Measurements from ENCODE around the gene DUSP22. TPM values are rescaled to one million over a fixed set of nuclear protein-coding genes. Genes with fewer than 3 reads are reported as not detected.

DUSP22 gene
- total RNA-seq, 1 experiment from 2014 or later: 19.2 TPM

DNA sequence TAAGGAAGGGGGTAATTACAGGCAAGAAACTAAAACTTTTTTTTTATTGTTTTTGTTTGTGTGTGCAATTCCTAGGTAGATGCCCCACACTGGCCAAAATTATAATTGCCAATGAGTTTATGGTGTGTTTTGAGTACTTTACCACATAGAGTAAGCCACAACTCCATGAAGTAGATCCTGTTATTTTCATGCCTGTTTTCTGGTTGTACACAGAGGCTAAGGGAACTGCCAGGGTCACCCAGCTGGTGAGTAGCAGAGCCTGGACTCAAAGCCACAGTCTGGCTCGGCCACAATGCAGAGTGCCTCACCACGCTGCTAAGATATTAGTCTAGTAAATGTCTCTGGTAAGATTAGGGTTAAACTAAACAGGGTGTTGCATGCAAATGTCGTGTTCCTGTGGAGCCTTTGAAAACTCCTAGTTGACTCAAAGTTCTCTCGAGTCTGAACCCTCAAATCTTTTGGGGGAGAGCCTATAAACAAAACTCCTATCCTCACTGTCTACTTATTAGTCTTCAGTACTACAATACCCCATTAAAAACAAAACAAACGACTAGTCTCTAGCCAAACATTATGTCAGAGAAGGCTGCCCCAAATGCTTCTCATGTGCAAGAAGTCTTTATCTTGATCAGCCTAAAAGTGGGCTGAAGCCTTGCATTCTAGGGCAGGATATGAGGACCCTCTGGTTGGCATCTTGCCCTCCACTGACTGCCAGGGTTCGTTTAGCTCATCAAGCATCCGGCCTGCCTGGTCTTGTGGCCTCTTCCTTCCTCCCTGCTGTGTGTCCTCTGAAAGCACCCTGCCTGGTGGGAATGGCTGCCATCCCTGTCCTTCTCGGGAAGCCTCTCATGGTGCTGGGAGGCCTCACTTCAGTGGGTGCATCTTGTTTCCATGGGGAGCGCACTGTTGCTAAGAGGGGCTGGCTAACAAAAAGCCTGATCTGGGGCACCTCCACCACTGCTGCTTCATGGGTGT, 4.2 kb downstream of the DUSP22 start:
- BruUV-seq (replicated peaks): no TSS peak
- RAD21 ChIA-PET (ENCODE audit: low non-redundant PET in 1 of 2, low total read pairs in 2 of 2, uncharacterized antibody in 2 of 2, unreplicated experiment in 2 of 2): no interaction called here

DNA sequence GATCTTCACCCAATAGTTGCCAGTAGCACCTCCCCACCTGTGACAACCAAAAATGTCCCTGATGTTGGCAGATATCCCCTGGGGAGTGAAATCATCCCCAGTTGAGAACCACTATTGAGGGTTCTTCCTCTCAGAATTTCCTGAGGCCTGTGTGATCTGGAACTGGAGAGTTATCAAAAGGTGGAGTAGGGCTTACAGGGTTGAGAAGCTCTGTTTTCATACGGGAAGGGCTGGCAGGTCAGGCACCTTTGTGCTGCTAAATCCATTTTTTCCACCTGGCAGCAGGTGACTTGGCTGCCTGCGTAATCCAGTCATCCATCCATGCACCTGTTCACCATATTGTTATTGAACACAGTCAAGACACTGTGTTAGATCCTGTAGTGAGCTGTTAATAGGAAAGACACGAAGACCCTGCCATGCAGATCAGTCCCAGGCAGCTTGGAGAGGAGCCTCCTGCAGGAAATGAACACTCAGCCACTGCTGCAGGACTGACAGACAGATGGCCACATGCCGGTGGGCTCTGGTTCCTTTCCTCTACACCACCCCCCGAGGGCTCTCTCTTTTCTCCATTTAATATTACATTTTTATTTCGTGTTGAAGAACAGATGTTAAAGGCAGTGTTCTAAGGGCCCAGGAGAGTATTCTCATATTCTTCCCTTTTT, 5.4 kb downstream of the DUSP22 start:
- Histone ChIP-seq H3K9me3 (ENCODE audit: control insufficient read depth in 1 of 2, insufficient read depth in 1 of 2, low read depth in 1 of 2, low read length in 2 of 2) (peaks cover 0 to 9% of the 10 kb centered on the region in 2 experiments; a peak in 2 of 4 replicates), H3K4me1 (ENCODE audit: control insufficient read depth in 1 of 2, insufficient read depth in 2 of 2, low read length in 2 of 2) (peaks cover 7 to 9% of the 10 kb centered on the region in 2 experiments; a peak in 2 of 4 replicates), H4K20me1 (ENCODE audit: insufficient read depth) (no peaks in the 10 kb centered on the region), H3K9ac (ENCODE audit: low read length) (no peak overlapping the region), H3K9me2 (ENCODE audit: insufficient read depth) (no peaks in the 10 kb centered on the region), H3K27me3 (ENCODE audit: insufficient read depth, low read length) (no peaks in the 10 kb centered on the region), H3K4me2 (ENCODE audit: low read length) (no peak overlapping the region), H3K36me3 (ENCODE audit: control insufficient read depth in 1 of 2, insufficient read depth in 2 of 2, low read length in 2 of 2) (no peaks in the 10 kb centered on the region), H3K4me3 (replicated peaks in 1 of 2; ENCODE audit: low read depth in 1 of 2, low read length in 2 of 2) (no peak overlapping the region), H3K27ac (ENCODE audit: low read depth, low read length) (no peak overlapping the region), H3K79me2 (ENCODE audit: insufficient read depth, low read length) (no peaks in the 10 kb centered on the region), H2AFZ (ENCODE audit: low read depth, low read length, poor library complexity, severe bottlenecking) (no peak overlapping the region)
- DNase-seq (ENCODE audit: low read depth, low spot score) (no peak), ATAC-seq (no peak)
- ChIA-PET RAD21 (ENCODE audit: low non-redundant PET in 1 of 2, low total read pairs in 2 of 2, uncharacterized antibody in 2 of 2, unreplicated experiment in 2 of 2) (no interaction called here), POLR2A (no interaction called here), CTCF (no interaction called here)
- TF ChIP-seq POLR2AphosphoS5 (IDR thresholded peaks at IDR 0.05; ENCODE audit: low read depth, low read length) (no peak), ZFX (IDR thresholded peaks at IDR 0.05) (no peak), SRF (IDR thresholded peaks at IDR 0.05; ENCODE audit: low read depth) (no peak)
- TF ChIP-seq, protein P1, sequence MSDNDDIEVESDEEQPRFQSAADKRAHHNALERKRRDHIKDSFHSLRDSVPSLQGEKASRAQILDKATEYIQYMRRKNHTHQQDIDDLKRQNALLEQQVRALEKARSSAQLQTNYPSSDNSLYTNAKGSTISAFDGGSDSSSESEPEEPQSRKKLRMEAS (IDR thresholded peaks at IDR 0.05): no peak
- TF ChIP-seq, protein P2, sequence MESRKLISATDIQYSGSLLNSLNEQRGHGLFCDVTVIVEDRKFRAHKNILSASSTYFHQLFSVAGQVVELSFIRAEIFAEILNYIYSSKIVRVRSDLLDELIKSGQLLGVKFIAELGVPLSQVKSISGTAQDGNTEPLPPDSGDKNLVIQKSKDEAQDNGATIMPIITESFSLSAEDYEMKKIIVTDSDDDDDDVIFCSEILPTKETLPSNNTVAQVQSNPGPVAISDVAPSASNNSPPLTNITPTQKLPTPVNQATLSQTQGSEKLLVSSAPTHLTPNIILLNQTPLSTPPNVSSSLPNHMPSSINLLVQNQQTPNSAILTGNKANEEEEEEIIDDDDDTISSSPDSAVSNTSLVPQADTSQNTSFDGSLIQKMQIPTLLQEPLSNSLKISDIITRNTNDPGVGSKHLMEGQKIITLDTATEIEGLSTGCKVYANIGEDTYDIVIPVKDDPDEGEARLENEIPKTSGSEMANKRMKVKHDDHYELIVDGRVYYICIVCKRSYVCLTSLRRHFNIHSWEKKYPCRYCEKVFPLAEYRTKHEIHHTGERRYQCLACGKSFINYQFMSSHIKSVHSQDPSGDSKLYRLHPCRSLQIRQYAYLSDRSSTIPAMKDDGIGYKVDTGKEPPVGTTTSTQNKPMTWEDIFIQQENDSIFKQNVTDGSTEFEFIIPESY (IDR thresholded peaks at IDR 0.05; ENCODE audit: extremely low read depth, insufficient replicate concordance, low read length): no peak
- intact Hi-C loops (cut with micrococcal nuclease): no loop called here
- BruUV-seq (replicated peaks): no TSS peak

More for the DNA sequence above, 4.2 kb downstream of the DUSP22 start:
- H3K4me1 ChIP-seq (ENCODE audit: control insufficient read depth in 1 of 2, insufficient read depth in 2 of 2, low read length in 2 of 2): peaks cover 7 to 12% of the 10 kb centered on the region in 2 experiments; a peak in 3 of 4 replicates
- no peak overlapping the region for H3K9ac ChIP-seq (ENCODE audit: low read length)
- no peaks in the 10 kb centered on the region for H3K79me2 ChIP-seq (ENCODE audit: insufficient read depth, low read length)
- H3K4me2 ChIP-seq (ENCODE audit: low read length): no peak overlapping the region
- DNase-seq (ENCODE audit: low read depth, low spot score) (no peak), ATAC-seq (no peak)
- no peak overlapping the region for H3K27ac ChIP-seq (ENCODE audit: low read depth, low read length)
- ChIA-PET POLR2A (no interaction called here), CTCF (no interaction called here)
- H3K27me3 ChIP-seq (ENCODE audit: insufficient read depth, low read length): no peaks in the 10 kb centered on the region
- H3K36me3 ChIP-seq (ENCODE audit: control insufficient read depth in 1 of 2, insufficient read depth in 2 of 2, low read length in 2 of 2): no peaks in the 10 kb centered on the region
- no peak overlapping the region for H3K4me3 ChIP-seq (replicated peaks in 1 of 2; ENCODE audit: low read depth in 1 of 2, low read length in 2 of 2)
- TF ChIP-seq, protein P2 (IDR thresholded peaks at IDR 0.05; ENCODE audit: extremely low read depth, insufficient replicate concordance, low read length): no peak
- peaks cover 0 to 9% of the 10 kb centered on the region in 2 experiments; a peak in 2 of 4 replicates for H3K9me3 ChIP-seq (ENCODE audit: control insufficient read depth in 1 of 2, insufficient read depth in 1 of 2, low read depth in 1 of 2, low read length in 2 of 2)
- H4K20me1 ChIP-seq (ENCODE audit: insufficient read depth): no peaks in the 10 kb centered on the region
- intact Hi-C loops (cut with micrococcal nuclease): no loop called here
- H3K9me2 ChIP-seq (ENCODE audit: insufficient read depth): no peaks in the 10 kb centered on the region
- H2AFZ ChIP-seq (ENCODE audit: low read depth, low read length, poor library complexity, severe bottlenecking): no peak overlapping the region
